Measurements from ENCODE around the gene RAI2.

GRCh38 chrX:17817251-17817650, 43.8 kb downstream of the RAI2 start:
- TF ChIP-seq POLR2A (IDR thresholded peaks at IDR 0.05) = no peak
- no peak for TF ChIP-seq CTCF (IDR thresholded peaks at IDR 0.05)

Measured in testis (tissue), 2 donors.